GM06990 (cell line): ENCODE results near the gene UGT3A2.

Experiments
- DNase-seq: peaks from one replicate; pipeline ENCODE4 v3.0.0-alpha.2; 2011; ENCODE audit not compliant: insufficient read length; ENCODE audit errors: extremely low read depth
- H3K27me3 ChIP-seq: replicated peaks from 2 replicates; pipeline ENCODE4 v1.6.0; 2011; ENCODE audit warnings: low read length; ENCODE audit not compliant: control insufficient read depth, insufficient read depth
- H3K36me3 ChIP-seq: 2 replicates; pipeline ENCODE4 v1.5.1; 2011; ENCODE audit warnings: low read length; ENCODE audit not compliant: control insufficient read depth, insufficient read depth
- H3K4me3 ChIP-seq: replicated peaks from 2 replicates; pipeline ENCODE4 v1.5.1; 2011; ENCODE audit warnings: low read depth, mild to moderate bottlenecking, control low read depth, low read length
- CTCF ChIP-seq: IDR thresholded peaks from 2 replicates; pipeline ENCODE4 v1.5.1; 2011; ENCODE audit warnings: low read length, control low read depth, mild to moderate bottlenecking, inconsistent platforms; ENCODE audit not compliant: insufficient read depth, poor library complexity, severe bottlenecking

The UGT3A2 gene

DNA sequence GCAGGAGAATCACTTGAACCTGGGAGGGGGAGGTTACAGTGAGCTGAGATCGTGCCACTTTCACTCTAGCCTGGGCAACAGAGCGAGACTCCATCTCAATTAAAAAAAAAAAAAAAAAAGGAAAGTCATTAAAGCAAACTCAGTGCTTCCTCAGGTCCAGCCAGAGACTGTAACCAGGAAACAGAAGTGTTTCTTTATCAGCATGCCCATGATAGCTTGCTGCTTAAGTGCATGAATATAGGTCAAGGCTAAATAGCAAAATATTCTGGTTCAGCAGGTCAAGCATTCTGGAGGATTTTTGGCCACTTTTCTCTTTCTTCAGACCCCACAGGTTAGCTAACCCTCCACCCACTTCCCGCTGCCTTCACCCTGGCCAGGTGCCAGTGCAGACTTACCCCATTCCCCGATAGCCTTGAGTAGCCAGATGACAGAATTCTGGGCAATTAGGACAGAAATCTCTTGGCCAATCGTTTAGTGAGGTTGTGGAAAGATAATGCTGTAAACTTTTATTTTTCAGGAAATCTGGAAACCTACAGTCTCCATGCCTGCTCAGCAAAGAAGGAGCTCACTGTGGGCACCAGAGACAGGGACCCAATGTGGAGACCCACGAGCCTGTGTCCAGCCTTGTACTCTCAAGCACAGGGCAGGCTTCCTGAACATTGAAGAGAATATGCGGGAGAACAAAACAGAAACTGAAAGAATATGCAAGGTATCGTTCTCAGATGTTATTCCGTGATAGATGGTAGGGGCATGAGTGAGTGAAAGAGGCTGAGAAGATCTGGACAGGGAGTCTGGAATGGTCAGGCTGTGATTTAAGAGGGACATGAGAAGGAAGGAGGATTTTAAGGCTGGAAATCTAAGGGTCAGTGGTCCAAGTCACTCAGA is 4.2 kb upstream of the UGT3A2 start:
- DNase-seq = no peak
- no peak for TF ChIP-seq CTCF
- Histone ChIP-seq H3K36me3 (no peaks in the 10 kb centered on the region), H3K4me3 (peak overlapping the region; percentile 36), H3K27me3 (0 out of 2 replicates have a peak, but pooled peaks cover 1% of the 10 kb centered on the region)

GRCh38 chr5:36068751-36069281 is 2.1 kb upstream of the UGT3A2 start:
- no peak for TF ChIP-seq CTCF
- Histone ChIP-seq H3K27me3 (0 out of 2 replicates have a peak, but pooled peaks cover 1% of the 10 kb centered on the region), H3K36me3 (no peaks in the 10 kb centered on the region), H3K4me3 (no peak overlapping the region)
- DNase-seq = no peak

DNA sequence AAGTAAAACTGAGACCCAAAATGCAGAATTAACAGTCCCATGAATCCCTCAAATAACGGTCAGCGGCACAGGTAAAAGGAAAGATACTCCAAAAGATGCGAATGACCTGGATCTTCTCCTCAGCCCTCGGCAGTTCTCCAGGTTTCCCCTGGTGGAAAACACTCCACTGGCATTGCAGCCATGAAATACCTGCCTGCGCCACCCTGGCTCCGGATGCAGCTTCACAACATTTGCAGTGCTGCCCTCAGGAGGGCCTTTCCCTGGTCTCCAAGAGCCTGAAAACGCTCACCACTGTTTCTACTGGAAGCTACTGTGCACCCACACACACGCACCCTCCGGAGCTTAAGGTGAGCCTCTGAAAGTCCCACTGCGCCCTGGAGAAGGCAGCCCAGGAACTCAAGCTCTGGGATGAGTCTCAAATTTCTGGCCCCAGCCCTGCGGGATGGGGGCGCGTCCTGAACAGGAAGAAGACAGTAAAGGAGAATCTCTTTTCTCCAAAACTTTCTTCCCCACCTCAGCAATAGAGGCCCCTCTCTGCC is 612 bp downstream of the UGT3A2 start:
- Histone ChIP-seq H3K36me3 (no peaks in the 10 kb centered on the region), H3K27me3 (0 out of 2 replicates have a peak, but pooled peaks cover 1% of the 10 kb centered on the region), H3K4me3 (no peak overlapping the region)
- DNase-seq = no peak
- TF ChIP-seq CTCF = no peak

DNA sequence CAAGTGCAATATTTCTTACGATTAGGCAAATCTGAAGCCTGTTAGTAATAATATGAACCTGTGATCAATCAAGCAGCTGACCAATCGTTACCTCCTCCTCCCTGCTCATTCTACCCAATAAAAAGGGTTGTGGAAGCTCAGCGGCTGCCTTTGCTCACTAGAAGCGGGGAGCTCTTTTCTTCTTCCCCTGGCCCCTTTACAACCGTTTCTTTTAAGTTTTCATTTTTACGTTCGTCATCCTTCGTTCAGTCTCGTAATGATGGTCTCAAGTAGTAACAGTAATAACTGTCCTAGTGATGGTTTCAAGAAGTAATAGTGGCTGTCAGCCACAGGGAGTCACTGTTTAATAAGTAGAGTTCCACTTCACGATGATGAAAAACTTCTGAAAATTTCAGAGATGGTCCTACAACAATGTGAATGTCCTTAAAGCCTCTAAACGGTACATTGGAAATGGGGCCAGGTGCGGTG is 6.2 kb downstream of the UGT3A2 start:
- no peak for DNase-seq
- peak; percentile 40 for TF ChIP-seq CTCF
- no peak overlapping the region for H3K4me3 ChIP-seq
- H3K27me3 ChIP-seq = no peaks in the 10 kb centered on the region
- H3K36me3 ChIP-seq = no peaks in the 10 kb centered on the region

- no peak for DNase-seq
- Histone ChIP-seq H3K27me3 (no peaks in the 10 kb centered on the region), H3K4me3 (no peak overlapping the region), H3K36me3 (no peaks in the 10 kb centered on the region)
- no peak for TF ChIP-seq CTCF
Measured at GRCh38 chr5:36059571-36060419, 6.9 kb downstream of the UGT3A2 start.
